ENCODE data around the gene JMJD4. TPM values are rescaled to one million over a fixed set of nuclear protein-coding genes. Genes with fewer than 3 reads are reported as not detected.

Gene JMJD4
- total and polyA plus RNA-seq, 4 donors: 9.4 to 23.0 (median 15.6) TPM

DNA sequence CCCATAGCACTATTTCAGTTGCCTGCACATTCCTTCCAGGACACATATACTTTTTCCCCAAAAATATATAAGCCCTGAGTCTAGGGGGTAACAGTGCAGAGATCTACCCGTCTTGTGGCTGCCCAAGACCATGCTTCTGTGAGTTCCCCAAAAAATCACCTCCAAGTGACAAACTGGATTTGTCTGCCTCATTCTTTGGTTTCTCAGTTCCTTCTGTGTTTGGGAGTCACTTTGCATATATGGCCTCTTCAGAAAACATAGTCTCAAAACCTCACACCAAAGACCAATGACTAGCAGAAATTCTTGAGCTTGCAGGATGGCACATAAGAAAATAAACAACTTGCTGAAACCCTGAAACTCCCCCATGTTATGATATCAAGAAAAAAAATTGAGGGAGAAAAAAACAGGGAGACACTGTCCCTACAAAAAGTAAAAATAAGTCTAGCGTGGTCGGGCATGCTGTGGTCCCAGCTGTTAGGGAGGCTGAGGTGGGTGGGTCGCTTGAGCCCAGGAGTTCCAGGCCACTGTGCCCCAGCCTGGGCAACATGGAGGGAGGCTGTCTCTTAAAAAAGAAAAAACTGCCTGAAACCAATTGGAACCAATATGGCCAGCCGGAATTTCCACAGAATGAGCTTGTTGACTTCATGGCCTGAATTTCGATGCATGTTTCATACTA is 8.0 kb downstream of the JMJD4 start:
- DNase-seq: no peak
- 88 to 90% methylated on average over 6 of the region's 6 CpGs for WGBS, 2 donors
- no peak for ATAC-seq (ENCODE audit: insufficient read depth, low FRiP score)
- peaks cover 0 to 21% (median 8%) of the 10 kb centered on the region in 5 donors for H3K4me1 ChIP-seq (ENCODE audit: control insufficient read depth in 5 of 5, insufficient read depth in 5 of 5, low read length in 5 of 5)
- H3K27me3 ChIP-seq (ENCODE audit: control insufficient read depth in 3 of 3, insufficient read depth in 3 of 3, low read length in 2 of 3): no peaks in the 10 kb centered on the region
- H3K9me3 ChIP-seq (ENCODE audit: control insufficient read depth in 4 of 4, insufficient read depth in 3 of 4, low read length in 3 of 4): no peaks in the 10 kb centered on the region
- H3K9ac ChIP-seq (ENCODE audit: insufficient read depth in 1 of 2, low read length in 2 of 2): no peak overlapping the region
- no peak overlapping the region for H3K4me3 ChIP-seq
- H3K27ac ChIP-seq (ENCODE audit: low read depth in 1 of 2, low read length in 1 of 2): no peak overlapping the region
- TF ChIP-seq, protein P1, sequence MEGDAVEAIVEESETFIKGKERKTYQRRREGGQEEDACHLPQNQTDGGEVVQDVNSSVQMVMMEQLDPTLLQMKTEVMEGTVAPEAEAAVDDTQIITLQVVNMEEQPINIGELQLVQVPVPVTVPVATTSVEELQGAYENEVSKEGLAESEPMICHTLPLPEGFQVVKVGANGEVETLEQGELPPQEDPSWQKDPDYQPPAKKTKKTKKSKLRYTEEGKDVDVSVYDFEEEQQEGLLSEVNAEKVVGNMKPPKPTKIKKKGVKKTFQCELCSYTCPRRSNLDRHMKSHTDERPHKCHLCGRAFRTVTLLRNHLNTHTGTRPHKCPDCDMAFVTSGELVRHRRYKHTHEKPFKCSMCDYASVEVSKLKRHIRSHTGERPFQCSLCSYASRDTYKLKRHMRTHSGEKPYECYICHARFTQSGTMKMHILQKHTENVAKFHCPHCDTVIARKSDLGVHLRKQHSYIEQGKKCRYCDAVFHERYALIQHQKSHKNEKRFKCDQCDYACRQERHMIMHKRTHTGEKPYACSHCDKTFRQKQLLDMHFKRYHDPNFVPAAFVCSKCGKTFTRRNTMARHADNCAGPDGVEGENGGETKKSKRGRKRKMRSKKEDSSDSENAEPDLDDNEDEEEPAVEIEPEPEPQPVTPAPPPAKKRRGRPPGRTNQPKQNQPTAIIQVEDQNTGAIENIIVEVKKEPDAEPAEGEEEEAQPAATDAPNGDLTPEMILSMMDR (IDR thresholded peaks at IDR 0.05; ENCODE audit: control extremely low read depth, extremely low read depth): no peak
- peaks cover 0 to 7% (median 2%) of the 10 kb centered on the region in 4 donors for H3K36me3 ChIP-seq (ENCODE audit: control insufficient read depth in 4 of 4, insufficient read depth in 4 of 4, low read length in 4 of 4)

DNA sequence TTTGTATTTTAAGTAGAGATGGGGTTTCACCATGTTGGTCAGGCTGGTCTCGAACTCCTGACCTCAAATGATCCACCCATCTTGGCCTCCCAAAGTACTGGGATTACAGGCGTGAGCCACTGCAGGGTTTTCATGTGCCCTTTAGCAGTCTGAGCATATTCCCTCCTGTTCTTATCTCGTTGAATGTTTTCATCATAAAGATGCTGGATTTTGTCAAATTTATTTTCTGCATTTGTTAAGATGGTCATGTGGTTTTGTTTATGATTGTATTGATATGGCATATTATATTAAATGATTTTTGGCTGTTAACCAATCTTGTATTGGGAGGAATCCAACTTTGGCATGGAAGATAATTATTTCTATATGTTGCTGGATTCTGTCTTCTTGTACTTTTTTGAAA is 8.8 kb downstream of the JMJD4 start:
- no peak overlapping the region for H3K27ac ChIP-seq (ENCODE audit: low read depth in 1 of 2, low read length in 1 of 2)
- ATAC-seq (ENCODE audit: insufficient read depth, low FRiP score): no peak
- no peak overlapping the region for H3K9ac ChIP-seq (ENCODE audit: insufficient read depth in 1 of 2, low read length in 2 of 2)
- WGBS, 2 donors: 82 to 87% methylated on average over 3 of the region's 3 CpGs
- H3K4me1 ChIP-seq (ENCODE audit: control insufficient read depth in 5 of 5, insufficient read depth in 5 of 5, low read length in 5 of 5): peaks cover 0 to 21% (median 8%) of the 10 kb centered on the region in 5 donors
- peaks cover 0 to 4% (median 0%) of the 10 kb centered on the region in 4 donors for H3K9me3 ChIP-seq (ENCODE audit: control insufficient read depth in 4 of 4, insufficient read depth in 3 of 4, low read length in 3 of 4)
- no peaks in the 10 kb centered on the region for H3K36me3 ChIP-seq (ENCODE audit: control insufficient read depth in 4 of 4, insufficient read depth in 4 of 4, low read length in 4 of 4)
- DNase-seq: no peak
- TF ChIP-seq, protein P1 (IDR thresholded peaks at IDR 0.05; ENCODE audit: control extremely low read depth, extremely low read depth): no peak
- no peaks in the 10 kb centered on the region for H3K27me3 ChIP-seq (ENCODE audit: control insufficient read depth in 3 of 3, insufficient read depth in 3 of 3, low read length in 2 of 3)
- no peak overlapping the region for H3K4me3 ChIP-seq

DNA sequence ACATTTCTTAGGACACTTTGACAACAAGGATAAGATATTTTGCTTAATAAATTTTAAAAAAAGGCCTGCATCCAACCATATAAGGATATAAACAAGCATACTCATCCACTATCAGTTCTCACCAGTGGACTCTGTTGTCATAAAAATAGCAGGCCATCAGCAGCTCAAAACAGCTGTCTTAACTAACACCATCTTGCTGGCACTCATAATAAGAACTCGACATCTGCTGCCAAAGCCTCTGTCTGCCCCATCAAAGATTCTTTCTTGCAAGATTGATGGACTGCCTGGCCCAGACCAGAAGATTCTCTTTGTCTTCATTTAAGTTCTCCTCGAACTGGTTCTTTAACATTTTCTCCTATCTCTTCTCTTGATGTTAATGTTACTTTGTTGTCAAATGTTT is 10.1 kb downstream of the JMJD4 start:
- no peak overlapping the region for H3K9ac ChIP-seq (ENCODE audit: insufficient read depth in 1 of 2, low read length in 2 of 2)
- H3K36me3 ChIP-seq (ENCODE audit: control insufficient read depth in 4 of 4, insufficient read depth in 4 of 4, low read length in 4 of 4): no peaks in the 10 kb centered on the region
- 60 to 62% methylated on average over 2 of the region's 2 CpGs for WGBS, 2 donors
- TF ChIP-seq, protein P1 (IDR thresholded peaks at IDR 0.05; ENCODE audit: control extremely low read depth, extremely low read depth): no peak
- H3K27me3 ChIP-seq (ENCODE audit: control insufficient read depth in 3 of 3, insufficient read depth in 3 of 3, low read length in 2 of 3): no peaks in the 10 kb centered on the region
- peaks cover 0 to 12% (median 4%) of the 10 kb centered on the region in 4 donors for H3K9me3 ChIP-seq (ENCODE audit: control insufficient read depth in 4 of 4, insufficient read depth in 3 of 4, low read length in 3 of 4)
- DNase-seq (peak in 1 of 3 donors; percentile 6), ATAC-seq (ENCODE audit: insufficient read depth, low FRiP score) (no peak)
- H3K27ac ChIP-seq (ENCODE audit: low read depth in 1 of 2, low read length in 1 of 2): no peak overlapping the region
- H3K4me1 ChIP-seq (ENCODE audit: control insufficient read depth in 5 of 5, insufficient read depth in 5 of 5, low read length in 5 of 5): peaks cover 0 to 19% (median 8%) of the 10 kb centered on the region in 5 donors
- no peak overlapping the region for H3K4me3 ChIP-seq

Data from lung (tissue), 12 donors.